ENCODE measurements around the gene TENT4B.

GRCh38 chr16:50271148-50272041 is 118.3 kb downstream of the TENT4B start:
- TF ChIP-seq YY1 (IDR thresholded peaks at IDR 0.05; ENCODE audit: low read depth): no peak
- TF ChIP-seq TEAD4 (IDR thresholded peaks at IDR 0.05; ENCODE audit: borderline replicate concordance, insufficient read depth): no peak
- no peak for TF ChIP-seq PBX3 (IDR thresholded peaks at IDR 0.05)
- no peak for TF ChIP-seq REST (IDR thresholded peaks at IDR 0.05; ENCODE audit: low read depth, low read length)
- no peak for TF ChIP-seq EP300 (IDR thresholded peaks at IDR 0.05; ENCODE audit: borderline replicate concordance in 1 of 2, low read depth in 1 of 2, low read length in 1 of 2)
- no peak for TF ChIP-seq CTCF (IDR thresholded peaks at IDR 0.05)
- TF ChIP-seq MXI1 (IDR thresholded peaks at IDR 0.05; ENCODE audit: low read depth, low read length): no peak
- no peak for TF ChIP-seq ZBTB33 (IDR thresholded peaks at IDR 0.05; ENCODE audit: borderline replicate concordance, low read depth)
- no peak for TF ChIP-seq FOSL2 (IDR thresholded peaks at IDR 0.05; ENCODE audit: borderline replicate concordance, low read depth)
- no peak for TF ChIP-seq JUND (IDR thresholded peaks at IDR 0.05)
- no peak for TF ChIP-seq NRF1 (IDR thresholded peaks at IDR 0.05; ENCODE audit: low read depth, low read length)

Data from SK-N-SH (cell line).